IPS DF 4.7 (cell line): Measurements from ENCODE around the gene FBXW12.
"Not testable (repeated sequence)": the region's sequence is repeated elsewhere in the genome, so short reads cannot be mapped to it uniquely, and the experiment has no call there.

Experiments used
- DNase-seq: peaks from one replicate; pipeline ENCODE4 v3.0.0-alpha.2; 2013; ENCODE audit warnings: low spot score; ENCODE audit errors: extremely low read depth

The FBXW12 gene, protein sequence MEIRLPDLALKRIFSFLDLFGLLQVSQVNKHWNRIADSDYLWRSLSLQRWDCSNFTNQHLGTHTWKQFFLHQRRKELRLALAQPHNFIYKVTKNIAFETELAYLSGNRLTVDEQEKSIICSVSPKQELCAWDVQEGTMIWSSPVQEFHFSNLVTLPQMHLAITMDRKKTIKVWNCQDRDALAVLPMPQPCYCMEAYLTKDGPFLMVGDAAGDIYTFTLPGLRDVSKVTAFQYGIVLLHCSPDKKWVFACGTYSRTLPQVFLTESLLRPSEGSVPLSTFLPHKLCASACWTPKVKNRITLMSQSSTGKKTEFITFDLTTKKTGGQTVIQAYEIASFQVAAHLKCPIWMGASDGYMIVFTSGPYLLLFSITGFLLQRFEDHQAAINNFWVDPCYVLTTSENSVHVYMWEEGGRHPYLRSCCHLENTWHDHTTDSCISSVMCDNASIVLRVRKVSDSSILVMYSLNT

DNA sequence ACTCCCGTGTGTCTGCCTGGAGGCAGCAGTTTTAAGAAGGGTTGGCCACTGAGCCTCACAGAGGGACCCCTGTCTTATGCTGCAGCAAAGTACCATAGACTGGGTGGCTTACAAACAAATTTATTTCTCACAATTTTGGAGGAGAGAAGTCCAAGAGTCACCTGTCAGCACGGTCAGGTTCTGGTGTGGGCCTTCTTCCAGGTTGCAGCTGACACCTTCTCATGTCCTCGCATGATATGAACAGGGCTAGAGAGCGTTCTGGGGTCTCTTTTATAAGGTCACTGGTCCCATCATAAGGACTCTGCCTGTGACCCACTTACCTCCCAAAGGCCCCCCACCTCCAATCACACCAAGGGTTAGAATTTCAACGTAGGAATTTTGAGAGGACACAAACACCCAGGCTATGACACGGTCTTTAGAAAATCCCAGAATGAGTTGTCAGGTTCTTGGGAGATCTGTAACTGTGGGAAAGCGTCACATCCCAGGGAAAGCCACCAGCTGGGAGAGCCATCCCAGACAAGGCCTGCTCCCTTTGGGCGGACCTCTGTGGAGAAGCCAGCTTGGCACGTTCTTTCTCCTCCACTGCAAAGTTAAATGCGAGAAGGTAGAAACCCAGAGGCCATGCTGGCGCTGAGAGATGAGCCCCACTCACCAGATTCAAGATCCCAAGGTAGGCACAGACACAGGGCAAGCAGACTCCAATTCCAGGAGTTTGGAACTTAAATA lies at the start of gene FBXW12:
FBXW12 (plus strand) TSS at position 569 of the 726 bp plus-strand sequence. CDS start 549 bp downstream, outside the sequence.
- DNase-seq = no peak

DNA sequence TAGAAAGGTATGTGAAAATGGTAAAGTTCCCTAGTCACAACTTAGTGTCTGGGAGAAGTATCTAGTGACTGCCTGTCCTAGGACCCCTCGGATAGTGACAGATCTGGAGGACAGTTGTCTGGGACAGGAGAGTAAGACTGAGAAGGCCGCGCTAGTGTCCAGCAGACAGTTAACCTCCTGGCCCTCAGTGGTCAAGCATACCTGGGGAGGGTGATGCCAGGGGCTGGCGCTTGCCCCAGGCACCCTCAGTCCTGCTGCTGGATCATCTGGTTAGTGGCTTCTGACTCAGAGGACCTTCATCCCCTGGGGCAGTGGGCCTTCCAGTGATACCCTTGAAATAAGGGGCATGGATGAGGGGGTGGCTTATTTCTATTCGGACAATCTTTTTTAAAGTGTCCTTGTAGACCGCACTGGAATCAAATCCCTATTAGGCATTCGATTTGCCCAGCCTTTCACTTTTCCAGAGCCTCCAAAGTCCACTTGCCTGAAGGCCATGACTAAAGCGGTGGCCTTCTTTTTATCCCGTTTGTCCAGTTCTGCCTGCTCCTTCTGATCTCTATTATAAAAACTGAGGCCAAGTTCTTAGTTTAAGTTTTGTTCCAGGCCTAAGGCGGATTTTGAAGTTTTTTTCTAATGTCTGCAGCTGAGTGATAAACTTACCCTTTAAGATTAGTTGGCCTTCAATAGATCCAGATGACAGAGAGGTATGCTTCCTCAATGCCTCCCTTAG lies 40.1 kb upstream of the FBXW12 start:
- not testable (repeated sequence) for DNase-seq

DNA sequence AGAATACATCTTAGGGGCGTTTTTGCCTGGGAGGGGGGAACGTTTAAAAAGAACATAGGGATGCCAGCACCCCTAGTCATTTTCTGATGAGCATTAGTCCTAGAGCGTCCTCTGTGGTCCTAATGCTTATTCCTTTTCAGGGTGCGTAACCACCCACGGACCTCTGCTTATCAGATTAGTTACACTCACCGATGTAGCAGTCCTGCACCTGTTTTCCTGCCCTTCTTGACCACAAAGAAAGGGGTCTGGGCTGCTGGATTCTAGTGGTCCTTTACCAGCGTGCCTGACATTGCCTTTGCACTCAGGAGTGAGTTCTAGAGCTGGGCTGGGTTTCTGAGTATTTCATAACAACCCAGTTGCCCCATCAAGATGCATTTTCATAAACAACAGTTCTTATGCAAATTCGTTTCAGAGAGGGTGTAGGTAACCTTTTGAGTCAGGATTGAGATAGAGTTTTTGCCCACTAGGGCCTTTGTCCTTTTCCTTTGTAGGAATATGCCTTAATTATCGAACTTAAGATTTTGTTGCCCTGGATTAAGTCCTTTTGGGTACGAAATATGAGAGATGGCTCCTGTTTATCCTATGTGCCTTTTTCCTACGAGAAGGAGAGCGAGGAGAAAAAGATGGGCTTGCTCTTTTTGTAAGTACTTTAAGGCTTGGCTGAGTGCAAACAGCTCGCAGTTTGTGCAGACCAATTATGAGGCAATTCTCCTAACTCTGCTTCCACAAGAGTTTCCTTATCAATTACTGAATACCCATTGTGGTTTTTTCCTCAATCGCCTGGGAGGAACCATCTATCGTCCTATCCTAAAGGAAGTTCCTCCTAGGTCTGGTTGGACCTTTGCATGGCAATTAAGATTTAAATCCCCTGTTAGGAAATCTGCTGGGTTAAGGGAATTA lies 38.4 kb upstream of the FBXW12 start, which contains the start of gene SPINK8:
SPINK8 (minus strand) TSS at position 316 of the 900 bp plus-strand sequence. CDS start 5,320 bp downstream, outside the sequence.
- DNase-seq = not testable (repeated sequence)

DNA sequence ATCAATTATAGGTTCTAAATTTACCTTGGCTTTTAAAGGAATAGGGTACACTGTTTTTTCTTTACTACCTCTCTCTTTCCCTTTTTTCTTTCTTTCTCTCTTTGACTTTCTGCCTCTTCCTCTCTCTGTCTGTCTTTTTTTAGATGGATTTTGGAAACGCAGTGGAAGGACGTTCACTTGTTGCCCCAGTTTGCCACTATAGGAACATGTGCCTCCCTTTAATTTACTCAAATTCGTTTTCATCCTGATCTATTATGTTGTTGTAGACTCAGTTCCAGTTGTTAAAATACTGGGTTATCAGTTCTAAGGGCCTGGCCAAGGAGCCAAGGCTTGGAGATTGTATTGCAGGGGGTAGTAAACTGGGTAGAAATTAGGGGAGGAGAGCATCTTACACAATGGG lies 37.4 kb upstream of the FBXW12 start:
- no peak for DNase-seq

DNA sequence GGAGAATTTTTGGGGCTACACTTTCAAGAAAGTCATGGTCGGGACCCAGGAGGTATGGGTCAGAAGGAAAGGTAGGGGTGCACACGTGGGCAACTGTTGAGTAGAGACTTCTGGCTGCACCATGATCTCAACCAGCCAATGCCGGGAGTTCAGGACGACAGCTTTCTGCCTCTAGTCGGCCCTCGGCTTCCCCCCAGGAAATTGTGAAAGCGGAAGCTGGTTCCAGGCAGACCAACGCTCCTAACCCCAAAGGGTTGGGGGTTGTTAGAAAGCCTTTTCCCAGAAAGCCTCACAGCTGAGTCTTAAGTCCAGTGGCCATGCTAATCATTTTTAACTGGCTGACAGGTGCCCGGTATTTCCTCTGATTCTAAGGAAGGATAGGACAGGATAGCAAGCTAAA lies 36.7 kb upstream of the FBXW12 start:
- not testable (repeated sequence) for DNase-seq

DNA sequence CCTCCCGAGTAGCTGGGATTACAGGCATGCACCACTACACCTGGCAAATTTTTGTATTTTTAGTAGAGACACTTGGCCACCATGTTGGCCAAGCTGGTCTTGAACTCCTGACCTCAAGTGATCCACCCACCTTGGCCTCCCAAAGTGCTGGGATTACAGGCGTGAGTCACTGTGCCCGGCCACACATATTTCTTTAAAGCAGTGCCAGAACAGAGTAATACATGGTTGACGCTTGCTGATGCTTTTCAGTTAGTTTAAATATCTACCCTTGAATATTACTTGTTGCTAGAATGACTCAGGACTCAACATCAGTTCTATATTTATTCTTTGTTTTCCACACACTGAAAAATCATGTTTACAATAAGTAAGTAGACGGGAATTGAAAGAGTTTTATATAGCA lies 34.5 kb upstream of the FBXW12 start:
- not testable (repeated sequence) for DNase-seq

DNA sequence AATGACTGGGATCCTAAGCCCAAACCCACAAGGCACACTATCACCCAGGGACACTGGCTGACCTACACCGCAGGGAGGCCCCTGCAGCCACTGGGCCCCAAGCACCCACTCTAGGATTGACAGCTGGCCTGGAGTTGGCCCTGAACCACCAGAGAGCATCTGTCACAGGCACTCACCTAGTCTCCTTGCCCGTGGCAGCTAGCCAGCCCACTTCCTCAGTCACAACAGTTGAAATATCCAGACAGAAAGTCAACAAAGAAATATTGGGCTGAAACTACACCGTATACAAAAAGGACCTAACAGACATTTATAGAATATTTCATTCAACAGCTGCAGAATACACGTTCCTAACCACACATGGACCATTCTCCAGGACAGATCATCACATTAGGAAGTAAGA lies 33.4 kb upstream of the FBXW12 start:
- DNase-seq = no peak

DNA sequence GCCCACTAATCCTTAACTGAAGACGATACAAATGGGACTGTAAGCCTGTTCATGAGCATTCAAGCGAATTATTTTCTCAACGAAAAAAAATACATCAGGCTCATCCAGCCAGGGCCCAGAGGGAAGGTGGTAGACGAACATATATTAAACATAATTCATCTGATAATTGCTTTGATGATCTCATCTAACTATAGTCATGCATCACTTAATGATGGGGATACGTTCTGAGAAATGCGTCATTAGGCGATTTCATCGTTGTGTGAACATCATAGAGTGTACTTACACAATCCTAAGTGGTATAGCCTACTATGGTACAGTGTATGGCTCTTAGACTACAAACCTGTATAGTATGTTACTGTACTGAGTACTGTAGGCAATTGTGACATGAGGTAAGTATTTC lies 28.6 kb upstream of the FBXW12 start:
- no peak for DNase-seq

DNA sequence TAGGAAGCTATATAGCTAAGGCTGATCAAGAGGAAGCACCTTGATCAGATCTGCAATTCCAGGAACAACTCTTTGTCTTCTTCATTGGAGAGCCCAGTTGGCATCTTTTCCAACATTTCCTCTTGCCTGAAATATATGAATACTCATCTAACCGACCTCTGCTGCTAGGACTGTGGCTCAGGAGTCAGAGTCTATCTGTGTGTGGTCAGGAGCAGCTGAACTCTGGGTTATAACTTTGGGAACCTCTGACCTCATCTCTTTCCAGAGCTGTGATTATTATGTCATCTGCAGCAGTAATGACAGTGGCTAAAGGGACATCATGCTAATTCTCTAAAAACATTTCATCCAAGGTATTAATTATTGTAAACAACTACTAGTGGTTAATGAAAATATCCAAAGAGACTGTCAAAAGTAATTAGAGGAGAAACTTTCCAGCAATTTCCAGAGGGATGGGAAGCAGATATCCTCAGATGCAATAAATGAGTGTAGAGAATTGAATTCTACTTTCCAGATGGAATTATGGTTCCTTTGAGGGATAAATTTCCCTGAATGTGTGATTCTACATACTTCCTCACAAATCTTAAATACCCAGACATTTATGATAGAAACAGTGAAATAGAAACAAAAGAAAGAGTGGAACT lies 27.0 kb upstream of the FBXW12 start:
- DNase-seq = no peak

DNA sequence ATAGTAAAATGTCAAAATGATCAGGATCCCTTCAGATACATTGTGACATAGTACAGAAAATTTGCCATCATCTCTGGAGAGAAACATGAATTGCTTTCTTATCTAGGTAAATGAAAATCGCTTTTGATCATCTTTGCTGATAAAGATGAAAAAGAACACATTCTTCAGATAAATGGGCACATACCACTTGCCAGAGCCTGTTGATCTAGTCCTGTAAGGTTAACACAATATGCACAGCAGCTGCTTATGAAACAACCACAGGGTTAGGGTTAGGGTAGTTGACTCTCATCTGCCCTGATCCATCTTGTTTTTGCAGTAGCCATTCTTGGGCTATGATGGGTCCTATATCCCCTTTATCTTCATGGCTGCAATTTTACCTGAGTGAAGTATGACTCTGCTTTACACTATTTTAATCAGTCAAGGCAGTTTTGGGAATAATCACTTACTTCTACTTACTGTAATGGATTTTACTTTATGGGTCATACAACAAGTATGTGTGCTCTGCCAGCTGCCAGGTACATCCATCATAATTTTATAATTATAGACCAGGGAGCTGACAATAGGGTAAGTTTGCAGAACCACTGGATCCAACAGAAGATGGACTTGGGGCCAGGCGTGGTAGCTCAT lies 26.0 kb upstream of the FBXW12 start:
- no peak for DNase-seq

DNA sequence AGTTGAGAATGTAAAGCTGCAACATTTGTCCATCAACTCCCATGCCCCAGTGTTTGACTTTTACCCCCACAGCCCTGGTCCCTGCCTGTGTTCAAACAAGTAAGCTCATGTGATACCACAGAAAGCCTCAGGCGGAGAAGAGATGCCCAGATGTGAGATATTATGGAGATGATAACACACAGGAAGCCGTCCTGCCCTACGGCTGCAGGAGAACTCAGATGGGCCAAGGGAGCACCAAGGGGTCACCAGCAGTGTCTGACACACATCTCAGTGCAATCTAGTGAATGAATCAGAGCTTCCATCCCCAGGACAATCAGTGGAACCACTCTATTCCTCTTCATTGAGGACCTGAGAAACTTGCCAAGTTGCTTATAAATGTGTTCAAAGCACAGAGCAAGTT lies 24.5 kb upstream of the FBXW12 start:
- DNase-seq = no peak

DNA sequence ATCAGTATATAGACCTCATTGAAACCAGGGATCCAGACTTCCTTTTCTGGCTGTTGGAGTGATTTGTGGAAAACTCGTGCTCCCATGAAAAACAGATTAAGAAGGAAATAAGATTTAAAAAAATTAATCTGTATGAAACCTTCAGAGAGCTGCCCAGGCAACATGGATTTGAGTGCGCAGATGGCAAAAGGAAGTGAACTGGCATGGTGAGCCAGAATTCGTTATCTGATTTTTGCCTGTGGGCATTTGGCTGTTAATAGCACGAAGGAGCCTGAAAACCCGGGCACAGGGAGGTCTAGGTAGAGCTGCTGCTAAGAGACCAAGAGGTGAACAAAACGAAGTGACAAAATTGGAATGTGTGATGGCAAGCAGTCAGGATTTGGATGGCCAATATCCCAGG lies 19.5 kb upstream of the FBXW12 start:
- no peak for DNase-seq

DNA sequence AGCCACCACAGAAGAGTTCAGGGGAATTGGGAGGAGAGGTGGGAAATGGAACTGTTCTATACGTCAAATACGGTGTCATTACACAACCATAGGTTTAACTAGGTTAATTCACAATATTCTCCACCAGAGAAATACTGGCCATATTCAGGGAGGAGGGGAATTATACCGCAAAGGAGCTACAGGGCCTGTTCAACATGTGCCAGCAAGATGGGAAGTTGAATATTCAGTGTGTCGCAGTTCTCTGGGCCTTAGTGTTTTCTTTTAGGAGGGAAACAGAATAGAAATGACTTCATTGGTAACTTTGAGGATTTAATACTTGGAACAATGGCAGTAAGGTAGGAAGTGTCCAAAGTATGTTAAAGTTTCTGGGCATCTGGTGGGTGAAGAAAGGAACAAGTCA lies 18.0 kb upstream of the FBXW12 start:
- no peak for DNase-seq

DNA sequence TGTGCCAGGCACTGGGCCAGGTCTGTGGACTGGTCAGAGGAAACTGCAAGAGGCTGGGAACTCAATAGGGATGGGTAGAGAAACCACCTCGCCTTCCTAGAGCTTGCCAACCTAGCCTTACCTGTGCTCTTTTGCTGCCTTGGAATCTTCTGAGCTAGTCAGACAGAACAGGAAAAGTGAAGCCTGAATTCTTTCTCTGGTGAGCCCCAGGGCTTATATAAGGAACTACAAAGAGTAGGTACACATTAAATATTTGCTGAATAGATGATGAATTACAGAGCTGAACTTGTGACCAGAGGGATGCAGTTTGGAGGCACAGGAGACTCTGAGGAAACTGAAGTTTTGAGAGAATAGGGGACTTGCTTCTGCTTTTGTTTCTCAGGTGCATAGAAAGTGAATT lies 15.6 kb upstream of the FBXW12 start:
- DNase-seq = no peak

DNA sequence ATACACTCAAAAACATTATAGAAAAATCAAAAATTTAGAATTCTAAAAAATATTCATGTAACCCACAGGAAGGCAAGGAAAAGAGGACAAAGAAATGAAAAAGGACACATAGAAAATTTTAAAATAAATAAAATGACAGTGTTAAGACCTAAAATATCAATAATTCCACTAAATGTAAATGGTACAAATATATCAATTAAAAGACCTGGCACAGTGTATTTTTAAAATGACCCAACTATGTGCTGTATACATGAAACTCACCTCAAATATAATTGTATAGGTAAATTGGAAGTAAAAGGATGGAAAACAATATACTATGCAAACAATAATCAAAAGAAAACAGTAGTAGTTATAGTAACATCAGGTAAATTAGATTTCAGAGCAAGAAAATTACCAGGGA lies 10.1 kb upstream of the FBXW12 start:
- DNase-seq = no peak

DNA sequence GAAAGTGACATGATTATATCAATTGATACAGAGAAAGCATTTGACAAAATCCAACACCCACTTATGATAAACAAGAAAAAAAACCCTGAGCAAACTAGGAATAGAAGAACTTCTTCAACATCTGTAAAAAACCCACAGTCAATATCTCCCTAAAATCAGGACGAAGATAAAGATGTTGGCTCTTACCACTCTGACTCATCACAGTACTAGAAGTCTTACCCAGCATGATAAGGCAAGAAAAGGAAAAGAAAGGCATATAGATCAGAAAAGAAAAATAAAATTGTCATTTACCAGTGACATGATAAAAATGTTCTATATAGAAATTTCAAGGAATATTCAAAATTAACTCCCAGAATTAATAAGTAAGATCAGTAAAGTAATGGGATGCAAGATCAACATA lies 7.2 kb upstream of the FBXW12 start:
- no peak for DNase-seq

DNA sequence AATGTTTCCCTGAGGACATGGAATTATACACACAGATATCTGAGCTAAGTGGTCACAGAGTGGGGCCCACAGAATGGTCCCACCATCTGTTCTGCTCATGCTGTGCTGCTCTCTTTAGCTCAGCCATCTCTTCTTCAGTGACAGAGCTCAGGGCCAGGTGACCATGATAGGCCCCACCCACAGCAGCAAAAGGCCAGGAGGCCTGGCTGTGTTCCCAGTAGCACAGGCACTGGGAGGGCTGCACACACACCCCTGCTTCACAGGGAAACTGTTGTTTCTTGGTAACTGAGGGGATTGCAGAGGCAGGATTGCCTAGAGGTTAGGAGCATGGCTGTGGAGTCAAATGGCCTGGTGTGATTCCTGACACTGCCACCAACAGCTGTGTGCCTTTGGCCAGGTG lies 4.8 kb upstream of the FBXW12 start:
- DNase-seq = no peak

DNA sequence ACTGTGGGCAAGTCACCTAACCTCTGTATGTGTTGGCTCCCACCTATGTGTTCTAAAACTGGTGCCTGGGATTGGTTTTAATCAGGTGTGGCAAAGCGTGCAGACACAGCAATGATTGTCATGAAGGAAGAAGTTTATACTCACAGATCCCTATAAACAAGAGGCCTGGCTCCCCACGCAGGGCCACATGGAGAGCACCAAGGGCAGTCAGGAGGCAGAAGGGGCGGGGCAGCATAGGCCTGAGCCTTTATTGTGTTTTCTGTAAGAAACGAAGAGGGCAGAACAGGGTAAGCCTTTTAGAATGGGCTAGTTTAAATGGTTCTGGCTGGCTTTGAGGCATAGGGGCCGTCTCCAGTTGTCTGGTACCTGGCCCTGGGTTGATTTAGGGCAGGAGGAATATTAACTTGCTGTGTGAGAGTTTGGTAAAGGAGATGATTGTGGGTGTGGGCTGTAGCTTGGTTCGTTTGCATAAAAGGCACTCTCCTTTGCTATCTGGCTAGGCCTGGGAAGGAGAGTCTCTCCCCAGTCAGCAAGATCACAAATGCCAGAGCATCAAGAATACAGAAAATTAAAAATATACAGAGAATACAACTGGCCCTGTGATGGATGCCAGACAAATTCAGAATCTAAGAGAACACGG lies 2.2 kb upstream of the FBXW12 start:
- no peak for DNase-seq

DNA sequence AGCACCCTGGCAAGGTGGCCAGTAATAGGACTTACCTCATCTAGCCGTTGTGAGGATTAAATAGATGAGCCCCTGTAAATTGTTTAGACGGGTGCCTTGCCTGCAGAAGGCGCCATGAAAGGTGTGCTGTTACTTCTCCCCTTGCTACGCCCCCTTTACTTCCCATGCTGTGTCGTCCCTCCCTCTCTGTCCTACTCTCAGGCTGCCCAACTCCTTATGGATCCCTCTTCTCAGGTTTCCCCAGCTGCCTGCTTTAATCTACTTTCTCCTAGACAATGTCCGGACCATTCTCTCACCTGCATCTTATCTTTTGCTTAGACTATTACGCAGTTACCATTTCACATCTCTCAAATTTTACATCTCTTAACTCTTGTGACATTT lies 1.7 kb upstream of the FBXW12 start:
- no peak for DNase-seq
